MM.1S (cell line): ENCODE results near the gene HNRNPDL.

Experiments used
- EZH2 ChIP-seq: fragments of 300-600 bp; sonication (generic); optimal IDR thresholded peaks from 2 replicates; pipeline ENCODE3; 2017; ENCODE audit warnings: low read depth, mild to moderate bottlenecking, antibody characterized with exemption, low read length, mixed read lengths
- EZH2phosphoT487 ChIP-seq: fragments of 300-600 bp; sonication (generic); IDR thresholded peaks from 2 replicates; pipeline ENCODE4 v1.6.1; 2018; ENCODE audit warnings: antibody characterized with exemption, low read length
- TF ChIP-seq, protein P1 (sequence below): fragments of 300-600 bp; sonication (generic); IDR thresholded peaks from 2 replicates; pipeline ENCODE4 v1.5.1; 2016; ENCODE audit warnings: antibody characterized with exemption, low read length, mixed read lengths

DNA sequence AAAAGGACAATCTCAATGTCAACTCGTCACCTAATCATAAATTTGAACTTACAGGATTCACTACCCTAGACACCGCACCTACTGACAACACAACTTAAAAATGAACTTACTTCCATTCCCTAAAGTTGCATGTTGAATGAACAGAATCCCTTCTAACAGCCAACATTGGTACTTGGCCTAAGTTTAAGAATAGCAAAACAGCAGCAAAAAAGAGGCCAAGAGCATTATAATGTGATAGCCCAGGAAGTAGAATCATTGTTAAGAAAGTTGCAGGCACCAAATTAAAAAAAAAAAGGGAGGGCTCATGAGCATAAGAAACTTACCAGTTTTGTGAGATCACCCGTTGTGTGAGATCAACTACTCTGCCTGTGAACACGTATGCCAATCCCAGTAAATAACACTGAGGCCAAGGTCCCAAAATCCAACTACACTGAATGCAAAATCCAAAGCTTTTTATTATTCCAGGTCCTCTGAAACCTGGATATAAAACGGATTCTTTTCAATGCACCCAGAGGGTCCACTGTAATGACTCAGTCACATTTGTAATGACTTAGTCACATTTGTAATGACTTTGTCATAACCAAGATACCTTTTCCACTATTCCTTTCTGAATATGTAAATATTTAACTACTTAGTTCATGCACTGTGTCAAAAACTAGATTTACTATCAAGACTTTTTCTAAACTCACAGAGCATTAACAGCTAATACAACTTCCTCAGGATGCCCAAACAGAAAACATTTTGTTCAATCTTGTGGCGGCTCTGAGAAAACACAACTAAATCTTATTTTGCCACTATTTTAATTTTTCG lies 6.8 kb downstream of the HNRNPDL start:
- TF ChIP-seq, protein P1, sequence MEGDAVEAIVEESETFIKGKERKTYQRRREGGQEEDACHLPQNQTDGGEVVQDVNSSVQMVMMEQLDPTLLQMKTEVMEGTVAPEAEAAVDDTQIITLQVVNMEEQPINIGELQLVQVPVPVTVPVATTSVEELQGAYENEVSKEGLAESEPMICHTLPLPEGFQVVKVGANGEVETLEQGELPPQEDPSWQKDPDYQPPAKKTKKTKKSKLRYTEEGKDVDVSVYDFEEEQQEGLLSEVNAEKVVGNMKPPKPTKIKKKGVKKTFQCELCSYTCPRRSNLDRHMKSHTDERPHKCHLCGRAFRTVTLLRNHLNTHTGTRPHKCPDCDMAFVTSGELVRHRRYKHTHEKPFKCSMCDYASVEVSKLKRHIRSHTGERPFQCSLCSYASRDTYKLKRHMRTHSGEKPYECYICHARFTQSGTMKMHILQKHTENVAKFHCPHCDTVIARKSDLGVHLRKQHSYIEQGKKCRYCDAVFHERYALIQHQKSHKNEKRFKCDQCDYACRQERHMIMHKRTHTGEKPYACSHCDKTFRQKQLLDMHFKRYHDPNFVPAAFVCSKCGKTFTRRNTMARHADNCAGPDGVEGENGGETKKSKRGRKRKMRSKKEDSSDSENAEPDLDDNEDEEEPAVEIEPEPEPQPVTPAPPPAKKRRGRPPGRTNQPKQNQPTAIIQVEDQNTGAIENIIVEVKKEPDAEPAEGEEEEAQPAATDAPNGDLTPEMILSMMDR = no peak
- TF ChIP-seq EZH2 (no peak), EZH2phosphoT487 (no peak)
